Femur (tissue), 1 donor: ENCODE results near the gene FAM241B.

ENCODE experiments used
- DNase-seq: peaks from one replicate; pipeline ENCODE4 v3.0.0-alpha.2; 2017

Gene FAM241B

GRCh38 chr10:69668721-69669120, 38.7 kb downstream of the FAM241B start:
- DNase-seq = no peak

GRCh38 chr10:69669409-69669808, 39.4 kb downstream of the FAM241B start:
- no peak for DNase-seq

- no peak for DNase-seq
Measured at GRCh38 chr10:69673521-69673920, 43.5 kb downstream of the FAM241B start.

GRCh38 chr10:69674786-69675185, 44.7 kb downstream of the FAM241B start:
- DNase-seq = no peak

- no peak for DNase-seq
Measured at GRCh38 chr10:69676301-69676700, 46.3 kb downstream of the FAM241B start.

- DNase-seq = peak; percentile 41
Measured at GRCh38 chr10:69677985-69678654, 48.1 kb downstream of the FAM241B start.

- DNase-seq = peak; percentile 3
Measured at GRCh38 chr10:69679736-69680135, 49.7 kb downstream of the FAM241B start.

GRCh38 chr10:69680610-69681009, 50.6 kb downstream of the FAM241B start:
- DNase-seq = no peak

GRCh38 chr10:69681436-69681835, 51.4 kb downstream of the FAM241B start:
- DNase-seq = peak; percentile 8

- DNase-seq = no peak
Measured at GRCh38 chr10:69682955-69683474, 53.0 kb downstream of the FAM241B start.
